Left lung (tissue), 10 donors: Measurements from ENCODE around the gene FAM124B. TPM values are rescaled to one million over a fixed set of nuclear protein-coding genes. Genes with fewer than 3 reads are reported as not detected.

Source experiments
- ATAC-seq: fragments of 200-7000 bp; cut with Tn5 transposase; one replicate; pipeline ENCODE4 v1.9.1; 2020; ENCODE audit warnings: moderate library complexity
- DNase-seq, 4 donors: peaks; one replicate each; pipeline ENCODE4 v3.0.0-alpha.2; 2013 to 2020
- H3K27ac ChIP-seq, 2 donors: fragments of 200-600 bp; sonication (generic) in 1 of 2; one replicate each; pipeline versions ENCODE4 v1.5.0 to v1.8.0; 2020 to 2021
- H3K27me3 ChIP-seq, 2 donors: fragments of 200-600 bp; sonication (generic) in 1 of 2; one replicate each; pipeline versions ENCODE4 v1.5.0 to v1.8.0; 2020 to 2021
- H3K36me3 ChIP-seq, 2 donors: fragments of 200-600 bp; sonication (generic) in 1 of 2; one replicate each; pipeline versions ENCODE4 v1.5.0 to v1.8.0; 2020 to 2021
- H3K4me1 ChIP-seq, 2 donors: fragments of 200-600 bp; one replicate each; pipeline ENCODE4 v1.8.0; 2021
- H3K4me3 ChIP-seq, 2 donors: fragments of 200-600 bp; sonication (generic) in 1 of 2; one replicate each; pipeline versions ENCODE4 v1.5.0 to v1.8.0; 2020 to 2021; ENCODE audit warnings: mild to moderate bottlenecking in 1 of 2
- H3K9me3 ChIP-seq, 2 donors: fragments of 200-600 bp; sonication (generic) in 1 of 2; one replicate each; pipeline versions ENCODE4 v1.5.0 to v1.8.0; 2020 to 2021
- intact Hi-C, 2 donors: fragments of 100-400 bp; cut with DNase I; formaldehyde crosslinking; loops; one replicate each; pipeline versions ENCODE4 v1.11.2 to v1.14.2; 2022
- polyA plus RNA-seq, 6 donors: library from polyadenylated mRNA; unstranded; fragments of 120-200 nt; gene quantifications; one replicate each; pipeline ENCODE4 v1.2.1, GENCODE V29; 2013; ENCODE audit not compliant: insufficient read length in 6 of 6
- total RNA-seq, 2 donors: library from RNA; stranded (reverse); fragmentation: NEBNext Ultra II Directional; extraction: Animal tissue kit (Norgen Biotek cat#: 25700); gene quantifications; one replicate each; pipeline ENCODE4 v1.2.1, GENCODE V29; 2021
- TF ChIP-seq, protein P1 (sequence below), 2 donors: fragments of 200-600 bp; sonication (generic) in 1 of 2; IDR thresholded peaks; one replicate each; pipeline versions ENCODE4 v1.5.0 to v1.8.0; 2021; ENCODE audit warnings: antibody characterized with exemption in 2 of 2
- donor health status: DM: no; HTN: yes; CAD: no.
- donor health status: DM: no; HTN: no; CAD: no.

The FAM124B gene
- total and polyA plus RNA-seq, 8 donors, result 1.8 to 35.7 (median 17.8) TPM

- TF ChIP-seq, protein P1, sequence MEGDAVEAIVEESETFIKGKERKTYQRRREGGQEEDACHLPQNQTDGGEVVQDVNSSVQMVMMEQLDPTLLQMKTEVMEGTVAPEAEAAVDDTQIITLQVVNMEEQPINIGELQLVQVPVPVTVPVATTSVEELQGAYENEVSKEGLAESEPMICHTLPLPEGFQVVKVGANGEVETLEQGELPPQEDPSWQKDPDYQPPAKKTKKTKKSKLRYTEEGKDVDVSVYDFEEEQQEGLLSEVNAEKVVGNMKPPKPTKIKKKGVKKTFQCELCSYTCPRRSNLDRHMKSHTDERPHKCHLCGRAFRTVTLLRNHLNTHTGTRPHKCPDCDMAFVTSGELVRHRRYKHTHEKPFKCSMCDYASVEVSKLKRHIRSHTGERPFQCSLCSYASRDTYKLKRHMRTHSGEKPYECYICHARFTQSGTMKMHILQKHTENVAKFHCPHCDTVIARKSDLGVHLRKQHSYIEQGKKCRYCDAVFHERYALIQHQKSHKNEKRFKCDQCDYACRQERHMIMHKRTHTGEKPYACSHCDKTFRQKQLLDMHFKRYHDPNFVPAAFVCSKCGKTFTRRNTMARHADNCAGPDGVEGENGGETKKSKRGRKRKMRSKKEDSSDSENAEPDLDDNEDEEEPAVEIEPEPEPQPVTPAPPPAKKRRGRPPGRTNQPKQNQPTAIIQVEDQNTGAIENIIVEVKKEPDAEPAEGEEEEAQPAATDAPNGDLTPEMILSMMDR (IDR thresholded peaks at IDR 0.05), result no peak
Measured at GRCh38 chr2:224428787-224429440, 27.0 kb upstream of the FAM124B start.

DNA sequence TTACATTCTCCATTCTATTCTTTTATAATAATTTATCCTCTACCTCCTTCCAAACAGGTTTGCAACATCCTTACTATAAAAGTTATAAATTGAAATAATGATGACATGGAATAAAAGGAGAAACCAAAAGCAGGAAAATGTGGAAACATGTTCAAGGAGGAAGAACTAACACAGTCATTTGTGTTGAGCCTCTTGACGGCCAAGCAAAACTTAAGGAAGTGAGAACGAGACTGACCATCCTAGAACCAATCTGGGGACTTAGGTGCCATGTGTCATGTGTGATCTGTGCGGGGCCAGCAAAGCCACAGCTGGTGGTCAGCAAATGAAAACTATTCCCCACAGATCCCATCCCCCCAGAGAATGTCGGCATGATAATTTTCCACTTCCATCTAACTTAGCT, 25.6 kb upstream of the FAM124B start:
- Histone ChIP-seq H3K36me3 (no peaks in the 10 kb centered on the region), H3K27me3 (no peaks in the 10 kb centered on the region), H3K27ac (no peak overlapping the region), H3K9me3 (no peaks in the 10 kb centered on the region), H3K4me3 (no peak overlapping the region), H3K4me1 (no peaks in the 10 kb centered on the region)
- intact Hi-C loops, result no loop called here
- TF ChIP-seq, protein P1 (IDR thresholded peaks at IDR 0.05), result no peak
- ATAC-seq (no peak), DNase-seq (no peak)

More at GRCh38 chr2:224428787-224429440, 27.0 kb upstream of the FAM124B start:
- H3K36me3 ChIP-seq, result no peaks in the 10 kb centered on the region
- no peak overlapping the region for H3K4me3 ChIP-seq
- H3K27ac ChIP-seq, result no peak overlapping the region
- H3K9me3 ChIP-seq, result no peaks in the 10 kb centered on the region
- intact Hi-C loops, result no loop called here
- no peak for DNase-seq
- H3K4me1 ChIP-seq, result no peaks in the 10 kb centered on the region
- H3K27me3 ChIP-seq, result no peaks in the 10 kb centered on the region
- ATAC-seq, result no peak

DNA sequence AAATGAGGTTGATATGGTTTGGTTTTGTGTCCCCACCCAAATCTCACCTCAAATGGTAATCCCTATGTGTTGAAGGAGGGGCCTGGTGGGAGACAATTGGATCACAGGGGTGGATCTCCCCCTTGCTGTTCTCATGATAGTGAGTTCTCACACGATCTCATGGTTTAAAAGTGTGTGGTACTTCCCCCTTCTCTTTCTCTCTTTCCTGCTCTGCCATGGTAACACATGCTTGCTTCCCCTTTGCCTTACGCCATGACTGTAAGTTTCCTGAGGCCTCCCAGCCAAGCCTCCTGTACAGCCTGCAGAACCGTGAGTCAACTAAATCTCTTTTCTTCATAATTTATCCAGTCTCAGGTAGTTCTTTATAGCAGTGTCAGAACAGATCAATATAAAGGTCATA, 24.7 kb upstream of the FAM124B start:
- no peak for ATAC-seq
- Histone ChIP-seq H3K36me3 (no peaks in the 10 kb centered on the region), H3K9me3 (no peaks in the 10 kb centered on the region), H3K27me3 (no peaks in the 10 kb centered on the region), H3K27ac (no peak overlapping the region), H3K4me1 (no peaks in the 10 kb centered on the region), H3K4me3 (no peak overlapping the region)
- DNase-seq, result no peak
- intact Hi-C loops, result no loop called here
- TF ChIP-seq, protein P1 (IDR thresholded peaks at IDR 0.05), result no peak

DNA sequence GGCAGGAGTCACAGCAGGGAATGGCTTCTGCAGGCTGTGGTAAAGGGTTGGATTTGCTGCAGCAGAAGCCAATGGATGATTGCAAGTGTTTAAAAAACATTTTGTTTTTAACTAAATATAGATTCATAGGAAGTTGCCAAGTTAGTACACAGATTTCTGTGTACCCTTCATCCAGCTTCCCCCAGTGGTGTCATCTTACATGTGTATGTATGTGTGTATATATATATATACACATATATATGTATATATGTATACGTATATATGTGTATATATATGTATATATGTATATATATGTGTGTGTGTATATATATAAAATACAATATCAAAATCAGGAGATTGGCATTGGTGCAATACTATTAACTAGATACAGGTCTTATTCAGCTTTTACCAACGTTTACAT, 19.2 kb upstream of the FAM124B start:
- intact Hi-C loops, result no loop called here
- H3K27me3 ChIP-seq, result no peaks in the 10 kb centered on the region
- no peak for DNase-seq
- no peak overlapping the region for H3K27ac ChIP-seq
- H3K36me3 ChIP-seq, result no peaks in the 10 kb centered on the region
- TF ChIP-seq, protein P1 (IDR thresholded peaks at IDR 0.05), result no peak
- no peak for ATAC-seq
- H3K4me1 ChIP-seq, result no peaks in the 10 kb centered on the region
- H3K4me3 ChIP-seq, result no peak overlapping the region
- H3K9me3 ChIP-seq, result no peaks in the 10 kb centered on the region

- TF ChIP-seq, protein P1 (IDR thresholded peaks at IDR 0.05), result no peak
- Histone ChIP-seq H3K9me3 (no peaks in the 10 kb centered on the region), H3K27me3 (no peaks in the 10 kb centered on the region), H3K36me3 (no peaks in the 10 kb centered on the region), H3K4me1 (no peaks in the 10 kb centered on the region), H3K4me3 (no peak overlapping the region), H3K27ac (no peak overlapping the region)
- ATAC-seq, result no peak
- intact Hi-C loops, result no loop called here
- DNase-seq, result no peak
Measured at GRCh38 chr2:224417947-224418346, 16.0 kb upstream of the FAM124B start.
